MM.1S (cell line): ENCODE measurements around the gene PRR36.

Experiments
- CTCF ChIP-seq: fragments of 300-600 bp; sonication (generic); IDR thresholded peaks from 2 replicates; pipeline ENCODE4 v1.5.1; 2016; ENCODE audit warnings: antibody characterized with exemption, low read length, mixed read lengths
- EZH2 ChIP-seq: fragments of 300-600 bp; sonication (generic); optimal IDR thresholded peaks from 2 replicates; pipeline ENCODE3; 2017; ENCODE audit warnings: low read depth, mild to moderate bottlenecking, antibody characterized with exemption, low read length, mixed read lengths
- EZH2phosphoT487 ChIP-seq: fragments of 300-600 bp; sonication (generic); IDR thresholded peaks from 2 replicates; pipeline ENCODE4 v1.6.1; 2018; ENCODE audit warnings: antibody characterized with exemption, low read length

DNA sequence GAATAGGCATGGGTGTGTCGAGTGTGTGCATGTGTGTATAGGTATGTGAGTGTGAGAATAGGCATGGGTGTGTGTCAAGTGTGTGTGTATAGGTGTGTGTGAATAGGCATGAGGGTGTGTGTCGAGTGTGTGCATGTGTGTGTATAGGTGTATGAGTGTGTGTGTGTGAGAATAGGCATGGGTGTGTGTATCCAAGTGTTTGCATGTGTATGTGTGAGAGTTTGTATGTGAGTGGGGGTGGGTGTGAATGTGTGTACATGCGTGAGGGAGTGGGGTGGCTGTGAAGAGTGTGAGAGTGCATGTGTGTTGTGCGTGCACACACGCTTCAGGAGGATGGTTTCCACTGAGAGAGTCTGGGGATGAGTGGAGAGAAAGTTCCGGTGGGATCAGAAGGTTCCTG is 30.7 kb downstream of the PRR36 start:
- TF ChIP-seq CTCF = no peak
- TF ChIP-seq EZH2 = no peak
- no peak for TF ChIP-seq EZH2phosphoT487
